Measurements from ENCODE around the gene GLDC. TPM values are rescaled to one million over a fixed set of nuclear protein-coding genes. Genes with fewer than 3 reads are reported as not detected.

The GLDC gene
- total RNA-seq, 2 donors from 2014 or later: 0.39 TPM; not detected in 1

- H3K27ac ChIP-seq: no peak overlapping the region
- no peak for TF ChIP-seq CTCF (IDR thresholded peaks at IDR 0.05)
These were observed 82.6 kb downstream of the GLDC start for GRCh38 chr9:6562871-6563430.

GRCh38 chr9:6562201-6562600 is 83.3 kb downstream of the GLDC start:
- H3K4me1 ChIP-seq: peaks cover 0 to 13% of the 10 kb centered on the region in 2 donors
- no peaks in the 10 kb centered on the region for H3K9me3 ChIP-seq
- TF ChIP-seq CTCF (IDR thresholded peaks at IDR 0.05): no peak
- no peak for DNase-seq (ENCODE audit: low spot score)
- no peaks in the 10 kb centered on the region for H3K36me3 ChIP-seq
- no peaks in the 10 kb centered on the region for H3K27me3 ChIP-seq
- H3K4me3 ChIP-seq: no peak overlapping the region
- H3K27ac ChIP-seq: no peak overlapping the region

More at GRCh38 chr9:6562871-6563430, 82.6 kb downstream of the GLDC start:
- Histone ChIP-seq H3K27me3 (no peaks in the 10 kb centered on the region), H3K4me1 (peaks cover 0 to 13% of the 10 kb centered on the region in 2 donors), H3K9me3 (no peaks in the 10 kb centered on the region), H3K36me3 (no peaks in the 10 kb centered on the region), H3K4me3 (no peak overlapping the region)
- DNase-seq (ENCODE audit: low spot score): no peak

DNA sequence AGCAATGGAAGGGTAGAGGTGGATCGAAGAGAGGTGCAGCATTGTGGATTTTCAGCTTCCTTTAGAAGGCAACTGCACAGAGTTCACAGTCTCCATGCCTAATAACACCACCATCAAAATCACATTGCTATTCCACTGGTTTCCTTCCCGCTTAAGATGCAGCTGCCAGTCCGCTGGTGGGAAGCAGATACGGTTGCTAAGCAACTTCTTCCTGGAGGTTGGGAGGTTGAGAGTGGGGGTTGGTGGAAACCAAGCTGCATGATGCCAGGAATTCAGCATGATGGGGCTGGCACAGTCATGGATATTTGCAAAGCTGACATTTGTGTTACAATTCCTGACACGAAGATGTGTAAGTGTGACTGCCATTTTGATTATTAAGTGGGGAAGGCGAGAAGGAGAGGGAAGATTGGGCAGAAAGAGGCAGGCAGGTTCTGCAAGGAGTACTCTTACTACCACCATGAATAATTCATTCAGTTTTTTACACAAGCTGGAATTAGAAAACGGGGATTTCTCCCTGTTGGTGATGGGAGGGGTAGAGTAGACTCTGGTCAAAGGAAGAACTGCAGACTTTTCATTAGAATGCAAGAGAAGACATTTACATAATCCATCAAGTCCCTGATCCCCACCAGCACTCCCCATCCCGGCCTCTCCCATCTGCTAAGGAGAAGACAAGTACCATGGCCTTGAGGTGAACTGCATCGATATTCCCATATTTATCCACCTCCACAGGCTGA is 87.5 kb downstream of the GLDC start:
- no peak for TF ChIP-seq CTCF (IDR thresholded peaks at IDR 0.05)
- H3K27ac ChIP-seq: no peak overlapping the region
- H3K4me3 ChIP-seq: no peak overlapping the region
- no peaks in the 10 kb centered on the region for H3K36me3 ChIP-seq
- no peaks in the 10 kb centered on the region for H3K4me1 ChIP-seq
- H3K27me3 ChIP-seq: no peaks in the 10 kb centered on the region
- no peaks in the 10 kb centered on the region for H3K9me3 ChIP-seq
- no peak for DNase-seq (ENCODE audit: low spot score)

DNA sequence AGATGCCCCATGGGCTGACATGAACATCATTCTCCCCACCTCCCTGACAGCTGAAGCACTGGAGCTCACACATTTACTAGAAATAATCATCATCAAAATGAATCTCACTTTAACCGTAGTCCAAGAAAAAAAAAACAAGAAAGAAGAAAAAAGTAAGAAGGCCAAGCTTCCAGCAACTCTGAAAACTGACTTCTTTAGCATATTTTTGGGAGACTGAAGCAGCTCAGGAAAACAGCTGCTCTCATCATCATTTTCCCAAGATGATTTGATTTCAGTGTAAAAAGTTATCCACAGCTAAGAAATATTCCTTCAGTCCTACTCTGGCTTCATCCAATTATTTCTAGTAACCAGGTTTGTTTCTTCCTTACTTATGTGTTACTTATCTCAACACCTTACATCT is 91.7 kb downstream of the GLDC start:
- no peaks in the 10 kb centered on the region for H3K9me3 ChIP-seq
- no peaks in the 10 kb centered on the region for H3K4me1 ChIP-seq
- no peak overlapping the region for H3K4me3 ChIP-seq
- H3K36me3 ChIP-seq: no peaks in the 10 kb centered on the region
- DNase-seq (ENCODE audit: low spot score): no peak
- no peak overlapping the region for H3K27ac ChIP-seq
- no peaks in the 10 kb centered on the region for H3K27me3 ChIP-seq
- TF ChIP-seq CTCF (IDR thresholded peaks at IDR 0.05): no peak

- Histone ChIP-seq H3K4me1 (no peaks in the 10 kb centered on the region), H3K36me3 (no peaks in the 10 kb centered on the region), H3K27ac (no peak overlapping the region), H3K9me3 (no peaks in the 10 kb centered on the region), H3K4me3 (no peak overlapping the region), H3K27me3 (no peaks in the 10 kb centered on the region)
- no peak for TF ChIP-seq CTCF (IDR thresholded peaks at IDR 0.05)
- DNase-seq (ENCODE audit: low spot score): no peak
These were observed 92.9 kb downstream of the GLDC start for GRCh38 chr9:6552498-6553121.
